Panc1 (cell line): Measurements from ENCODE around the gene RUNX3.

Experiments
- POLR2AphosphoS5 ChIP-seq: IDR thresholded peaks from 2 replicates; pipeline ENCODE4 v1.6.1; 2012; ENCODE audit warnings: mild to moderate bottlenecking, low read depth, low read length, moderate library complexity
- SIN3A ChIP-seq: IDR thresholded peaks from 2 replicates; pipeline ENCODE4 v1.6.1; 2012; ENCODE audit warnings: low read depth, mild to moderate bottlenecking, low read length, moderate library complexity, borderline replicate concordance; ENCODE audit not compliant: insufficient read depth
- TF ChIP-seq, protein P1 (sequence below): fragments of 450-650 bp; IDR thresholded peaks from 2 replicates; pipeline ENCODE4 v1.5.1; 2017; ENCODE audit warnings: mild to moderate bottlenecking
- TF ChIP-seq, protein P2 (sequence below), 2 experiments: IDR thresholded peaks; 2 replicates each; pipeline ENCODE4 v1.6.1; 2011 to 2012; ENCODE audit warnings: low read depth in 2 of 2, control low read depth in 1 of 2, low read length in 1 of 2, mild to moderate bottlenecking in 1 of 2, moderate library complexity in 1 of 2; ENCODE audit not compliant: insufficient read depth in 1 of 2

DNA sequence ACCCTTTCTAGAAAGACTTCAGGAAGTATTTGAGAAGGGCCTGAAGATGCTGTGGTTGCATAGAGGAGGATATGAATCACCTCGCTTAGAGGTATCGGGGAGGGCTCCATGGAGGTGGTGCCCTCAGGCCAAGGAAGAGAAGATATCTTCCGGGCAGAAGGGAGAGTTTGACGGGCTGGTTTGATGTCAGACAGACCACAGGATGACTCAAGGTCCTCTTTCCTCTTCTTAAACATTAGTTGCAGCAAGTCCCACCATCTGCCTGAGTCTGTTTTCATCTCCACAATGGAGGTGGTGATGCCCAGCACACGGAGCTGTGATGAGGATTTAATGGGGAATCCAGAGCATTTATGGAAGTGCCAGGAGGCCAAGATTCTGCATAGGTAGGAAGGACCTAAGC lies 25.1 kb upstream of the RUNX3 start:
- TF ChIP-seq, protein P1, sequence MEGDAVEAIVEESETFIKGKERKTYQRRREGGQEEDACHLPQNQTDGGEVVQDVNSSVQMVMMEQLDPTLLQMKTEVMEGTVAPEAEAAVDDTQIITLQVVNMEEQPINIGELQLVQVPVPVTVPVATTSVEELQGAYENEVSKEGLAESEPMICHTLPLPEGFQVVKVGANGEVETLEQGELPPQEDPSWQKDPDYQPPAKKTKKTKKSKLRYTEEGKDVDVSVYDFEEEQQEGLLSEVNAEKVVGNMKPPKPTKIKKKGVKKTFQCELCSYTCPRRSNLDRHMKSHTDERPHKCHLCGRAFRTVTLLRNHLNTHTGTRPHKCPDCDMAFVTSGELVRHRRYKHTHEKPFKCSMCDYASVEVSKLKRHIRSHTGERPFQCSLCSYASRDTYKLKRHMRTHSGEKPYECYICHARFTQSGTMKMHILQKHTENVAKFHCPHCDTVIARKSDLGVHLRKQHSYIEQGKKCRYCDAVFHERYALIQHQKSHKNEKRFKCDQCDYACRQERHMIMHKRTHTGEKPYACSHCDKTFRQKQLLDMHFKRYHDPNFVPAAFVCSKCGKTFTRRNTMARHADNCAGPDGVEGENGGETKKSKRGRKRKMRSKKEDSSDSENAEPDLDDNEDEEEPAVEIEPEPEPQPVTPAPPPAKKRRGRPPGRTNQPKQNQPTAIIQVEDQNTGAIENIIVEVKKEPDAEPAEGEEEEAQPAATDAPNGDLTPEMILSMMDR, result no peak
- TF ChIP-seq SIN3A (no peak), POLR2AphosphoS5 (no peak)
- TF ChIP-seq, protein P2, sequence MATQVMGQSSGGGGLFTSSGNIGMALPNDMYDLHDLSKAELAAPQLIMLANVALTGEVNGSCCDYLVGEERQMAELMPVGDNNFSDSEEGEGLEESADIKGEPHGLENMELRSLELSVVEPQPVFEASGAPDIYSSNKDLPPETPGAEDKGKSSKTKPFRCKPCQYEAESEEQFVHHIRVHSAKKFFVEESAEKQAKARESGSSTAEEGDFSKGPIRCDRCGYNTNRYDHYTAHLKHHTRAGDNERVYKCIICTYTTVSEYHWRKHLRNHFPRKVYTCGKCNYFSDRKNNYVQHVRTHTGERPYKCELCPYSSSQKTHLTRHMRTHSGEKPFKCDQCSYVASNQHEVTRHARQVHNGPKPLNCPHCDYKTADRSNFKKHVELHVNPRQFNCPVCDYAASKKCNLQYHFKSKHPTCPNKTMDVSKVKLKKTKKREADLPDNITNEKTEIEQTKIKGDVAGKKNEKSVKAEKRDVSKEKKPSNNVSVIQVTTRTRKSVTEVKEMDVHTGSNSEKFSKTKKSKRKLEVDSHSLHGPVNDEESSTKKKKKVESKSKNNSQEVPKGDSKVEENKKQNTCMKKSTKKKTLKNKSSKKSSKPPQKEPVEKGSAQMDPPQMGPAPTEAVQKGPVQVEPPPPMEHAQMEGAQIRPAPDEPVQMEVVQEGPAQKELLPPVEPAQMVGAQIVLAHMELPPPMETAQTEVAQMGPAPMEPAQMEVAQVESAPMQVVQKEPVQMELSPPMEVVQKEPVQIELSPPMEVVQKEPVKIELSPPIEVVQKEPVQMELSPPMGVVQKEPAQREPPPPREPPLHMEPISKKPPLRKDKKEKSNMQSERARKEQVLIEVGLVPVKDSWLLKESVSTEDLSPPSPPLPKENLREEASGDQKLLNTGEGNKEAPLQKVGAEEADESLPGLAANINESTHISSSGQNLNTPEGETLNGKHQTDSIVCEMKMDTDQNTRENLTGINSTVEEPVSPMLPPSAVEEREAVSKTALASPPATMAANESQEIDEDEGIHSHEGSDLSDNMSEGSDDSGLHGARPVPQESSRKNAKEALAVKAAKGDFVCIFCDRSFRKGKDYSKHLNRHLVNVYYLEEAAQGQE (IDR thresholded peaks at IDR 0.05; ENCODE audit: insufficient read depth in 1 of 2, low read depth in 2 of 2, low read length in 1 of 2), result no peak
